Measurements from ENCODE around the gene CREG2.

Gene CREG2

DNA sequence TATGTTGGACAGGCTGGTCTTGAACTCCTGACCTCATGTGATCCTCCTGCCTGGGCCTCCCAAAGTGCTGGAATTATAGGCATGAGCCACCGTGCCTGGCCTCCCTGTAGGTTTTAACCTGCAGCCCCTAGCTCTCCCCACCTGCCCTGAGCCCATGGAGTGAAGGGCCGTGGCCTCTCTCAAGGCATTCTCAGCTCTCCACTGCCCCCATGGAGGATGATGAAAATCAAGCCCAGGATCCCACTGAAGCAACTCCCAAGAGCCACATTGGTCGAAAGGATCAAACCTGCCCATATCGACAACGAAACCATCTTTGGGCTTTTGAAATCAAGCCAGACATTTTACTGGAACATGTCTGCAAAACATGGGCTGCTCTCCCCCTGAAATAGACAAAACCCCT is 22.4 kb upstream of the CREG2 start:
- no peak for TF ChIP-seq CTCF (IDR thresholded peaks at IDR 0.05; ENCODE audit: low read depth, low read length)
- H3K4me3 ChIP-seq (ENCODE audit: low read depth, low read length): no peak overlapping the region

GRCh38 chr2:101408925-101409324 is 21.6 kb upstream of the CREG2 start:
- no peak overlapping the region for H3K4me3 ChIP-seq (ENCODE audit: low read depth, low read length)
- TF ChIP-seq CTCF (IDR thresholded peaks at IDR 0.05; ENCODE audit: low read depth, low read length): no peak

DNA sequence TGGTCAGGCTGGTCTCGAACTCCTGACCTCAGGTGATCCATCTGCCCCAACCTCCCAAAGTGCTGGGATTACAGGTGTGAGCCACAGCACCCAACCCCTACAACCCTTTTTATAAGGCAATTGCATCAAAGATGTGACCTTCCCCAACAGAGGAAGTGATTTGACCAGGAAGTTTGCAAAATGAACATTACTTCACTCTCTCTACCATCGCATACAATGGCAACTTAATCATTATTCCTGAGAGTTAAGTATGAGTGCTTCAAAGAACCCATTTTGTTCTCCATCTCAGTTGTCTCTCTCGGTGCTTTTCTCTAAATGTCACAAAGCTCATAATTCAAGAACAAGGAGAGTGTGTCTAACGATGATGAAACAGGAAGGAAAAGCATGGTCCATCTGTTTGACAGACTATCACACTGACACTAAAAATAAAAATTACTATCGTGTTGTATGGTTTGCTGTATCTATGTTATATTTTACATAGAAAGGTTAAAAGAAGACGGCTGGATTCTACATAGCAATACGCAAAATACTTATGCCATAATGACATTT is 18.1 kb upstream of the CREG2 start:
- no peak for TF ChIP-seq CTCF (IDR thresholded peaks at IDR 0.05; ENCODE audit: low read depth, low read length)
- H3K4me3 ChIP-seq (ENCODE audit: low read depth, low read length): no peak overlapping the region

DNA sequence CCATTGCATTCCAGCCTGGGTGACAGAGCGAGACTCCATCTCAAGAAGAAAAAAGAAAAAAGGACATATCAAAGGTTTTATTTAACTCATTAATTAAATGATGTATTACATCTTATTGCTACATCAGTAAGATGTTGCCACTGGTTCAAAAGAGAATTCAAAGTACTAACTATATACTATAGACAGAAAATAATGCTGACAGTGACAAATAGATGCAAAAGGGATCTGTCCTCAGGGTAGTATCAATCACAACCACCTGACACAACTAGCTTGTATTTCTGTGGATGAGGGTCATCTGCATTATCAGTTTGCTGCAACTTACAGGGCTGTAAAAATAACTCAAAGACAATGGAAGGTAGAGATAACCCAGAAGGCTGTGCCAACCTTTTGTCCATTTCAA is 16.4 kb upstream of the CREG2 start:
- TF ChIP-seq CTCF (IDR thresholded peaks at IDR 0.05; ENCODE audit: low read depth, low read length): no peak

DNA sequence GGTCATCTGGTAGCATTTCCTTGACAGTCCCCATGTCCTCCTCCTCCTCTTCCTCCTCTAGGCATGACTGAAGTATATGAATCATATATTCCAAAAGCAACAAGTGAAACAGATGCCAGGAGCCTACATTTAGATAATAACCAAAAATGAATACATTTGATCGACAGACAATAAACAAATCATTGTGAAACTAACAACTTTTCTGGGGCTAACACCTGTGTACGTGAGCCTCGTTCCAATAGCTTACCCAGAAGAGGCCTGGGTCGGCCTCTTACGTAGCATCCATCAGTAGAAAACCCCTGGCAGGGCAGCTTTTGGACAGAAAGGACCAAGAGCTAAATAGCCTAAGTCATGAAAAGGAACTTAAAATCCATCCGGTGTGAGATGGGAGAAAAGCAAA is 15.3 kb upstream of the CREG2 start:
- no peak for TF ChIP-seq CTCF (IDR thresholded peaks at IDR 0.05; ENCODE audit: low read depth, low read length)
- no peak overlapping the region for H3K4me3 ChIP-seq (ENCODE audit: low read depth, low read length)

More for the DNA sequence above, 16.4 kb upstream of the CREG2 start:
- H3K4me3 ChIP-seq (ENCODE audit: low read depth, low read length): no peak overlapping the region

DNA sequence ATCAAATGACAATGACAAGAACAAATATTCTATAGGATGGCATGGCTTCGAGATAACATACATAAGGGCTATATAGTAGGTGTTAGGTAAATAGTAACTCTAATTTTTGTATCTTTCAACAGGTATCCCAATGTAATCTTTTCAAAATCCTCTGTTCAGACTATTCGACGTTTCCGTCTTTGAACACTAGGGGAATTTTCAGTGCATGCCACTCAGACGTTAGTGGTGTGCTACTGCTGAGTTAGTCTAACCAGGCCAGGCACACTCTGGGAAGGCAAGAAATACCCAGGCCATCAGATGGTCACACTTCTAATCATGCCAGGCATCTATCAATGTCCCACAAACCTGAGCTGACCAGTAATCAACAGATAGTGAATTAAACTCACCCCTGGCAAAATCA is 14.6 kb upstream of the CREG2 start:
- TF ChIP-seq CTCF (IDR thresholded peaks at IDR 0.05; ENCODE audit: low read depth, low read length): no peak
- H3K4me3 ChIP-seq (ENCODE audit: low read depth, low read length): no peak overlapping the region

DNA sequence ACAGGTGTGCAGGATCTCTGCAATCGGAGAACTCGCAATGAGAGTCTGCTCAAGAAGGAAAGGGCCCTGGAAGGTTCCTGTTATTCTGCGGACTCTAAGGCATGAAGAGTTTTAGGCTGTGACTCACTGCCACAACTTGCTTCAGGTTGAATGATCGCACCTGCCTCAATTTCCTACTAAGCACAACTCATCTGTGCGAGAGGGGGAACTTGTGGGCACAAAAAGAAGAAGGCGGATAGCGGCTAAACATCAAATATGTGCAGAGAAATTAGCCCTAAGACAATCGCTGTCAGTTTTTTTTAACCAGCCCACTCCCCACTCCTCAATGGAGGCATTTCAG is 14.0 kb upstream of the CREG2 start:
- TF ChIP-seq CTCF (IDR thresholded peaks at IDR 0.05; ENCODE audit: low read depth, low read length): no peak
- H3K4me3 ChIP-seq (ENCODE audit: low read depth, low read length): no peak overlapping the region
